Smooth muscle cell of the brain vasculature (primary cell): Measurements from ENCODE around the gene PITRM1.

Experiments used
- DNase-seq: peaks from one replicate; pipeline ENCODE4 v3.0.0-alpha.2; 2012; ENCODE audit warnings: low read depth, low spot score

PITRM1 gene

GRCh38 chr10:3167611-3168330 lies 4.8 kb downstream of the PITRM1 start:
- no peak for DNase-seq

GRCh38 chr10:3166496-3167290 lies 5.9 kb downstream of the PITRM1 start:
- no peak for DNase-seq

DNA sequence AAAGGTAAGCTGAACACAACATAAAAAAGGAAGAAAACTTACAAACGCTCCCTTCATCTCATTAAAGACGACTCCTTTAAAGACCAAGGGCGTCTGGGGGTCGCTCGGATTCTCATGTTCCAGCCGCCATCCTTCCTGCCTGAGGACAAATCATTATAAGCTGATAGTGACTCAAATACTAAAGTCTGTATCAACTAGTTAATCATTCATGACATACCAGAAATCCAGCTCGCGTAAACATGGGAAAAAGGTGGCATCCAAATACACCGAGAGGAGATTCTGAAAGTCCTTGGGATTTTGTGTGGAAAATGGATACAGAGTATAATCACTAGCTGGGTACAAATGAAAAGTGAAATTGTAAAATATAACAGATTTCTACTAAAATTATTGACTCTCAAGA lies 7.4 kb downstream of the PITRM1 start:
- DNase-seq = no peak

- no peak for DNase-seq
Observed at GRCh38 chr10:3163879-3164278, 8.7 kb downstream of the PITRM1 start.

DNA sequence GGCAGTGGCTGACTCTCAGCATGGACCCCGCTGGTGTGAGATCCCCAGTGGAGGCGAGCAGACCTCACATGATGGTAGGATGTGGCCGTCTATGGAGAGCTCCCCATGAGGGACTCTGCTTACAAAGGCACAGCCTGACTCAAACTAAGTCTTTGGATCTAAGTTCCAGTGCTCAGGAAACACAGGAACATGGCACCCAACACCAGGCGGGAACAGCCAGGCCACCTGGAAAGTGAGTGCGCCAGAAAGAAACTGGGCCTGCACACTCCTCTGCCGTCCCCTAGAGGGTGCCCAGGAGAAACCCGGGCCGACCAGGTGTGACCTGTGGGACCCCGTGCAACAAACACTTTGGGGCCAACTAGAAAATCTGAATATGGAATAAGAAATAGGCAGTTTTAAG lies 10.0 kb downstream of the PITRM1 start:
- DNase-seq = no peak

GRCh38 chr10:3159152-3159551 lies 13.4 kb downstream of the PITRM1 start:
- DNase-seq = no peak

DNA sequence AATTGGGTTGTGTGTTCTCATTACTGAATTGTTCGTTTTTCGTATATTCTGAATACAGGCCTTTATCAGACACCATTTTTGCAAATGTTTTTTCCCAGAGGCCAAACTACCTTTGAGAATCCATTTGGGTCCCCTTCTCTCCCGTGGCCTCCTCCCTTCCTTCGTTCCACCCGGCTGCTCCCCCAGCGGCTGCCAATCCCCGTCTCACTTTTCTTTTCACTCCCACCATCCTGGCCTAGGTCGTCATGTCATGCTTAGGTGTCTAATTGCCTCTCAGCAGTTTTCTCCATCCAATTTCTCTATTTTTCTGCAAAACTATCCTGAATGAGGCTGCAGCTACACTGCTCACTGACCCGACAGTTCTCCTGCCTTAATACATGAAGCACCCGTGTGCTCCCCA lies 17.9 kb downstream of the PITRM1 start:
- no peak for DNase-seq

DNA sequence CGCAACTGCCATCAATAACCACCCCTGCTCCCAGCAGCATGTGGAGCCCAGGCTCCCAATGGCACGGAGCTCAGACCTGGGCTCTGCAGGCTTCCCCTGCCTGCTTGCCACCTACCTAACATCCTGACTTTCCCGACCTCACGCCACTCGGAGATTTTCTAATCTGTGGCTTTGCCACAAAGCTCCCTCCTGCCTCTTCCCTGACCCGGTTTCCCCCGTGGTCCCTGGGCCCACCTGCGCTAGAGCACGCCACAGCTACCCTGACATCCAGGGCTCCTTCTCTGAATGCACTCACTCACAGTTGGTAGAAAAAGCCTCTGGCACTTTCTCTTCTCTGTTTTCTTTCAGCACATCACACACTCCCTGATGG lies 20.0 kb downstream of the PITRM1 start:
- DNase-seq = no peak

DNA sequence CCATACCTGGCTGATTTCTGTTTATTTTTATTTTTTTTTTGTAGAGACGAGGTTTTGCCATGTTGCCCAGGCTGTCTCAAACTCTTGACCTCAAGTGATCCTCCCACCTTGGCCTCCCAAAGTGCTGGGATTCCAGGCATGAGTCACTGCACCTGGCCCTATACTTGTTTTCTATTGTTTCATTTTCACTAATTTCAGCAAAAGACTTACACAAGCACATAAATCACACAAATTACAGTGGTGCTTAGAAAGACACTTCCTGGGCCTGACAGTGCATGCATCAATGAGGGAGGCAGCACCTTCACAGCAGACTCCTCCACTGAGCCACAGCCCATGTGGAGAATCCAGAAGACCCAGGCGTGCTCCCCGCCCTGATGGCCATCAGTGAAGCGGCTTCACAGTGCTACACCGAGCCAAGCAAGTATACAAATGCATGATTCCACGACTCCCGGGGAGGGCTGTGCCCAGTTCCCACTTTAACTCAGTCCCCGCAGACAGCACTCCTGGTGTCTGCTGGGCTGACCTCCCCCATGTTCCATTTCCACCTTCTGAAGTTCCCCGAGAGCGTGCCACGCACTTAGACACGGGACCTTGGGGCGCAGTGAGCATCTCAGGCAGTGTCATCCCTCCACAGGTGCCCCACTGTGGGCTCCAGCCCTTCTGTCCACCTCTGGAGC lies 20.6 kb downstream of the PITRM1 start:
- no peak for DNase-seq

GRCh38 chr10:3150961-3151360 lies 21.6 kb downstream of the PITRM1 start:
- no peak for DNase-seq

DNA sequence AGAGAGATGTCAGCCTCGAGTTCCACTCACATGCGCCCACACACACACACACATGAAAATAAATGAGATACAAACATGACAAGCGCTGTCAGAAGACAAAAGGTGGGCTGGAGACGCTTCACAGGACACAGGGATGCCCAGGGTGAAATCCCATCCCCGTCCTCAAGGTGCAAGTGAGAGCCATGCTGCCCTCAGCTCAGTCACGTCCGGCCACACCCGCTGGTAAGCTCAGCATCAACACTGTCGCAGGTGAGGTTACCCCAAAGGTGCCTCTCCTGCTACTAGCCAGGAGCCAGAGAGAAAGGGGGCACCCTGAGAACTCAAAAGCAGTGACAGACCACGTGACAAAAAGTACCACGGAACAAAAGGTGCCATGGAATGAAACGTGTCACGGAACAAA lies 22.2 kb downstream of the PITRM1 start:
- DNase-seq = no peak

DNA sequence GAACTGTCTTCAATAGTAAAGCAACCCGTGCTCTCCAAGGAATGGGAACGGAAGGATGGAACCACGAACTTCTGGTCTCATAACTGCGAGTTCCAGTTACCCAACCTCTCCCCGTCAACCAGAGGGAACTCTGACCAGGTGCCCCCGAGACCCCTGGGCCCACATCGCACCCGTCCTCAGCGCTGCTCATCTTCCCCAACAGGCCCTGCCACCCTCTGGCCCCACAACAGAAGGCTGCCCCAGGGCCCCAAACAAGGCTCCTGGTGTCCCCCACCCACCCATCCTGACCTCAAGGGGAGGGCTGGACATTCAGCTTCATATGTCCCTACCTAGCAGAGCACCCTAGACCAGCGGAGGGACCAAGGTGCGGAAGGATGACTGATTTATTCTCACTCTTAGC lies 22.7 kb downstream of the PITRM1 start:
- DNase-seq = no peak

DNA sequence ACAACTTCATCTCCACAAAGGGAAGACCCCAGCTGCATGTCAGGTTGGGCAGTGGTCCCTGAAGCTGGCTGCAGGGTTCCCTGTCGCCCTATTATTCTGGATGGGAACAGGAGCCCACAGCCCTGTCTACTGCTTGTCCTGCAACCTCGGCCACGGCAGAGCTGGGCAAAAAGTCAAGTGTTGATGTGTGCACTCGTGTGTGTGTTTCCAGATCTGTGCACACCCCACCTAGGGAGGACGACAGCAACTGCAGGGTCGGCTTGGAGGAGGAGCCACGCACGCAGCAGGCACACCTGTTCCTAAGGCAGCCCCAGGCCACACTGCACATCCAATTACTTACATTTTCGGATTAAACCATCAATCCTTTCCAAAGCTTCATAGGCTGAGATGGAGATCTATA lies 23.6 kb downstream of the PITRM1 start:
- no peak for DNase-seq

- no peak for DNase-seq
Observed at GRCh38 chr10:3148041-3148440, 24.5 kb downstream of the PITRM1 start.

- no peak for DNase-seq
Observed at GRCh38 chr10:3147117-3147820, 25.3 kb downstream of the PITRM1 start.

DNA sequence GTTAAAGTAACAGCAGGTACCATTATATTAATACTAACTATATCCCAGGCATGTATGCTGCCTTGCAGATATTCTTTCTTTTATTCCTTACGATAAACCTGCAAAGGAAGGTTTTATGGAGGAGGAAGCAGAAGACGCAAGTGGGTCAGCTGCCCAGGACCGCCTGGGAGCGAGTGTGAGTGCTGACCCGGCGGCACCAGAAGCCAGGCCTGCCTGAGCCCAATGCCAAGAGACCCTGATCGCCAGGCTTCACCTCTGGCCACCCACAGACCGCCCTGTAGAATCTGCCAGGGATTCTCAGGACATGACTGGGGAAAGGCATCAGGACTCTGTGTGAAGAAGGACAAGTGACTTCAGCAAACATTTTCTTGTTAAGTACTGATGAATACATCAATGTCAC lies 26.3 kb downstream of the PITRM1 start:
- DNase-seq = no peak

DNA sequence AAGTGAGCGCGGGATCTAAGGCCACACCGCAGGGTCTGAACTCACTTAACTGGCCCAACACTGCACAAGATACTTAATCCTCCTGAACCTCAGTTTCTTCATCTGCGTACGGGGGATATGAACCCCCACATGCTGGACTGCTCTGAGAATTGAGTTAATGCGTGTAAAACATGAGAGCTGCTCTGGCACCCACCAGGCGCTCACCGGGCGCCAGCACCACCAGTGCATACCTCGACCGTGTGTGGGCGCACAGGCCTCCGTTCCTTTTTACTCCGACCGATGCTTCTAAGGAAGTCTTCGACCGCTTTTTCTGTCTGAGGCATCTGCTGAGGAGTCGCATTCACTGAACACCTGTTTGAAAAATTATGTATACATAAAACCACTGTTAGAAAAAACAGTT lies 27.2 kb downstream of the PITRM1 start:
- no peak for DNase-seq

DNA sequence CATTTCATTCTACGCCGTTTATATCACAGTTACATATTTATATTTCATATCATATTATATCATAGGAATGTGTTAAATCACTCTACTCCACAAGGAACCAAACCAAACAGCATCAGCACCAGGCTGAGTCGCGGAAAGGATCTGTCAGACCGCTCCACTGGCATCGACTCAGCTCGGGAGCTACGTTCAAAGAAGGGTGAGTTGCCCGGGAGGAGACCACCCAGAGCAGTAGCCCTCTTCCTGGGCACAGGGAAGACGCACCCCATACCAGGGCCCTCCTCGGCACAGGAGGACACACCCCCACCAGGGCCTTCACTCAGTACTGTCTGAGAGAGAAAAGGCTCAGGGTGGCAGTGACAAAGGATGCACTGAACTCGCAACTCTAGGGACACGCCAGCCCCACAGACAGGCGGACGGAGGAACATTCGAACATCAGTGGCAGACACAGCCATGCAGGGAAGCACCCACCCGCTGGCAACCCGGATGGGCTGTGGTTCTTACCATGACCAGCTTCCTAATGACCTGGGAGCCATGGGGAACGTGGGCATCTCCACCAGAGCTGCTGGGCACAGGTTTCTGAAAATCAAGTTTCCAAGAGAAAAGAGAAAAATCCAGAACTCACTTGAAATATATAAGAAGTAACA lies 28.7 kb downstream of the PITRM1 start:
- DNase-seq = no peak

- no peak for DNase-seq
Observed at GRCh38 chr10:3143366-3143765, 29.2 kb downstream of the PITRM1 start.

GRCh38 chr10:3142146-3142875 lies 30.3 kb downstream of the PITRM1 start:
- DNase-seq = no peak
